ENCODE results near the gene TNF.

- TF ChIP-seq, protein P1, sequence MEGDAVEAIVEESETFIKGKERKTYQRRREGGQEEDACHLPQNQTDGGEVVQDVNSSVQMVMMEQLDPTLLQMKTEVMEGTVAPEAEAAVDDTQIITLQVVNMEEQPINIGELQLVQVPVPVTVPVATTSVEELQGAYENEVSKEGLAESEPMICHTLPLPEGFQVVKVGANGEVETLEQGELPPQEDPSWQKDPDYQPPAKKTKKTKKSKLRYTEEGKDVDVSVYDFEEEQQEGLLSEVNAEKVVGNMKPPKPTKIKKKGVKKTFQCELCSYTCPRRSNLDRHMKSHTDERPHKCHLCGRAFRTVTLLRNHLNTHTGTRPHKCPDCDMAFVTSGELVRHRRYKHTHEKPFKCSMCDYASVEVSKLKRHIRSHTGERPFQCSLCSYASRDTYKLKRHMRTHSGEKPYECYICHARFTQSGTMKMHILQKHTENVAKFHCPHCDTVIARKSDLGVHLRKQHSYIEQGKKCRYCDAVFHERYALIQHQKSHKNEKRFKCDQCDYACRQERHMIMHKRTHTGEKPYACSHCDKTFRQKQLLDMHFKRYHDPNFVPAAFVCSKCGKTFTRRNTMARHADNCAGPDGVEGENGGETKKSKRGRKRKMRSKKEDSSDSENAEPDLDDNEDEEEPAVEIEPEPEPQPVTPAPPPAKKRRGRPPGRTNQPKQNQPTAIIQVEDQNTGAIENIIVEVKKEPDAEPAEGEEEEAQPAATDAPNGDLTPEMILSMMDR (IDR thresholded peaks at IDR 0.05), result no peak
- TF ChIP-seq POLR2AphosphoS5 (IDR thresholded peaks at IDR 0.05; ENCODE audit: insufficient read depth in 1 of 2, low read depth in 1 of 2), result no peak
Measured at GRCh38 chr6:31573239-31574105, 1.9 kb upstream of the TNF start.
